ENCODE results near the gene RNU1-1.
"Not testable (repeated sequence)": the region's sequence is repeated elsewhere in the genome, so short reads cannot be mapped to it uniquely, and the experiment has no call there.

DNA sequence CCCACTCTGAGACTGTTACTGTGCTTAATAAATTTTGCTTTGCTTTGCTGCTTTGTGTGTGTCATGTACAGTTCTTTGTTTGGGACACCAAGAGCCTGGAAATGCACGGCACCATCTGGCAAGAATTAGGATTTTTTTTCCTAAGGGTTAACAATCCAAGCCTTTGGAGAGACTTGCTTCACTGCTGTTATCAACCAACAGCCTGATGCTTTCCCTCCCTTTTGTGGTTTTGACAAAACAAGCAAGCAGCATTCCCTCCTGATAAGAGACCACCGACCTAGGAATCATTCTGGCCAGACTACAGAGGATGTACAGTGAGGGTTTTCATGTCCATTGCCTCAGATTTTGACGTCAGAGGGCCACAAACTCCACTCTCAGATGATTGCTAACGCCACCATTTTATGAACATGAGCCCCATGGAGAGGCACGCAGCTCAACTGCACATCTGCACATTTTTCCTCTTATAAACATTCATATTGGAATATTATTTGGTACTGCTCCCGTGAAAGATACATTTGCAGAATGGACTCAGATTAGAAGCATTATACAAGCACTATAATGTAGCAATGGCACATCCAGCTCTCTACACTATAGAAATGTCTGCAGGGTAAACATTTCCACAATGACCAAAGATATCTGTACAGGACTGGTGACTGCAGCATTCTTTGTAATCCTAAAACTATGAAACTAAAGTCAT is 5.3 kb upstream of the RNU1-1 start:
- TF ChIP-seq TCF12 (IDR thresholded peaks at IDR 0.05); GABPA (IDR thresholded peaks at IDR 0.05; ENCODE audit: low read depth); CTCF (IDR thresholded peaks at IDR 0.05): not testable (repeated sequence)
